Activated naive CD4-positive, alpha-beta T cell treated with anti-CD3 and anti-CD28 coated beads, Interleukin-2, amount 10 ng/mL, durations not matched to agents 7 days and 5 days (primary cell): Measurements from ENCODE around the gene SNX32.

ENCODE experiments used
- CTCF ChIA-PET: fragments of 350-600 bp; sonication (Branson Sonifier 250); formaldehyde crosslinking; loops from one replicate; lab custom pipeline; 2021; ENCODE audit warnings: antibody characterized with exemption; lab: Charles Lee
- DNase-seq: peaks from one replicate; pipeline ENCODE4 v3.0.0-alpha.2; 2020
- H3K27ac Mint-ChIP-seq: one replicate; pipeline ENCODE4 v1.8.0; 2021; ENCODE audit warnings: mild to moderate bottlenecking, moderate library complexity, mixed read lengths
- H3K27me3 Mint-ChIP-seq: one replicate; pipeline ENCODE4 v1.8.0; 2021; ENCODE audit warnings: mild to moderate bottlenecking, mixed read lengths
- H3K36me3 Mint-ChIP-seq: one replicate; pipeline ENCODE4 v1.8.0; 2021; ENCODE audit warnings: mixed read lengths
- H3K4me1 Mint-ChIP-seq: one replicate; pipeline ENCODE4 v1.8.0; 2021; ENCODE audit warnings: mixed read lengths
- H3K4me3 Mint-ChIP-seq: one replicate; pipeline ENCODE4 v1.8.0; 2021; ENCODE audit warnings: mild to moderate bottlenecking, moderate library complexity, mixed read lengths
- H3K9me3 Mint-ChIP-seq: one replicate; pipeline ENCODE4 v1.8.0; 2021; ENCODE audit warnings: mixed read lengths

SNX32 gene

DNA sequence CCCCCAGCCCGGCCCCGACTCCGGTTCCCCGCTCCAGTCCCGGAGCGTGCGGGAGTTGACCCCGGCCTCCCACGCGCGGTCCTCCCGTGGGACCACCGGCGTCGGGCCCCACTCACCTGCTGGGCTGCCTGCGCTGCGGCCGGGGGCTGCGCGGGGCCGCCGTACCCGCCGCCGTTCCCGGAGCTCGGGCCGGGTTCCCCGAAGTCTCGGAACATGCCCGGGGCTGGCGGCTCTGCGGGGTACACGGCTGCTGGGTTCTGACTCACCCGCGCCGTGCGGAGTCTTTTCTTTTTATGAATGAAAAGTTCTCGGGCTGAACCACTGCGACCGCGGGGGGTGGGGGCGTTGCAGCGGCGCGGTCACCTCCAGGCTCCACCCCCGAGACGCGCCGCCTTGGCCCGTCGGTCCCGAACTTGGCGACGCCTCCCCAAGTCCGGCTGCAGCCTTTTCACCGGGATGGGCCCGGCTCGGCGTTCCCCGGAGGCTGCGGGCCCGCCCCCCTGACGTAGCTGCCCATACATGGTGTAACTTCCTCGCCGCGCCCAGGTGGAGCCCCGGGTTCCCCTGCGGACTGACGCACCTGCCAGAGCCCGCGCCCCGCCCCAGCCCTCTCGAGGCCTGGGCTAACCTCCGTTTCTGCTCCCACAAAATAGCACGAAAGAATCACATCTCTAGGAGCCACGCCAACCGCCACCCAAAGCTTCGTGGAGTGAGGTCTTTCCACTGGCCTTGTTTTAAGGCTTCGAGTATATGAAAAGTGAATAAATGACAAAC is 66.5 kb downstream of the SNX32 start, which contains the start of gene FOSL1:
TSS of gene FOSL1 (minus strand) at position 264 of the 774 bp plus-strand sequence. CDS start at position 215, 49 bp downstream.
- Mint-ChIP-seq H3K4me1 (peaks cover 40% of the 10 kb centered on the region), H3K36me3 (no peaks in the 10 kb centered on the region), H3K9me3 (no peaks in the 10 kb centered on the region), H3K4me3 (peak within 1 kb of the TSS; percentile 69), H3K27ac (peak within 1 kb of the TSS; percentile 73), H3K27me3 (peaks cover 52% of the 10 kb centered on the region)
- CTCF ChIA-PET = interaction anchor here (1.6 to 10.5 kb wide), 3 partner anchors 11 to 40 kb away, joined by 4 to 142 read pairs (median 5); partner anchors contain the start of genes CCDC85B, FIBP and MUS81
- DNase-seq = peak; percentile 96

DNA sequence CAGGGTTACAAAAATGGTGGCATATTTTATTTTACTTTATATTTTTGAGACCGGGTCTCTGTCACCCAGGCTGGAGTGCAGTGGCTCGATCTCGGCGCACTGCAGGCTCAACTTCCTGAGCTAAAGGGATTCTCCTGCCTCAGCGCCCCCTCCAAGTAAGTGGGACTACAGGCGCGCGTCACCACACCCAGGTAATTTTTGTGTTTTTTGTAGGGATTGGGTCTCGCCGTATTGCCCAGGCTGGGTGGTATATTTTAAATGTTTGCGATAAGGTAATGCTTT is 67.1 kb downstream of the SNX32 start:
- Mint-ChIP-seq H3K27me3 (peaks cover 54% of the 10 kb centered on the region), H3K4me3 (peak overlapping the region; percentile 62), H3K4me1 (peaks cover 36% of the 10 kb centered on the region), H3K27ac (no peak overlapping the region), H3K36me3 (no peaks in the 10 kb centered on the region), H3K9me3 (no peaks in the 10 kb centered on the region)
- no peak for DNase-seq
- CTCF ChIA-PET = interaction anchor here (1.5 to 10.5 kb wide), 4 partner anchors 11 to 41 kb away, joined by 4 to 142 read pairs (median 4); partner anchors contain the start of genes CCDC85B, FIBP and MUS81

DNA sequence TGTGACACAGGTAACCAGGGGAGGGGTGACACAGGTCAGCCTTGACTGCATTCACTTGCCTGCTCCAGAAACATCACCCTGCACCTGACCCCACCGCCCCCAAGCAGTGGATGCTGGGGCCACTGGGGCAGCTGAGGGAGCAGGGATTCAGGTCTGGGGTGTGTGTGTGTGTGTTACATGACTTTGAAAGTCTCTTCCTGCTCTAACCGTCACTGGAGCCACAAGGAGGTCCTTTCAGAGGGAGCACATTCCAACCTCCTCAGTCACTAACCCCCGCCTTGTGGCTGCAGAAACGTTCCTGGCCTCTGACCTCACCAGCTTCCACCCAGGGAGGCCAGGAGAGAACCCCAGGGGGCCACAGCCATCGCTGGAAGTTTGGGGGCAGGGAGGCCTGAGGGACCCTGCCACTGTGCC is 69.3 kb downstream of the SNX32 start:
- no peak overlapping the region for H3K27ac Mint-ChIP-seq
- H3K4me1 Mint-ChIP-seq = peaks cover 24% of the 10 kb centered on the region
- H3K27me3 Mint-ChIP-seq = peaks cover 71% of the 10 kb centered on the region
- H3K9me3 Mint-ChIP-seq = no peaks in the 10 kb centered on the region
- CTCF ChIA-PET = interaction anchor here (1.8 to 10.5 kb wide), 2 partner anchors 15 to 85 kb away, joined by 4 to 142 read pairs; partner anchors contain the start of genes CCDC85B and FIBP
- H3K36me3 Mint-ChIP-seq = no peaks in the 10 kb centered on the region
- DNase-seq = no peak
- H3K4me3 Mint-ChIP-seq = no peak overlapping the region
